Stimulated activated CD8-positive, alpha-beta memory T cell treated with anti-CD3 and anti-CD28 coated beads, Interleukin-7, amount 100 ng/mL, for 48 hours (primary cell): ENCODE data around the gene GRB10.
"Not testable (repeated sequence)": the region's sequence is repeated elsewhere in the genome, so short reads cannot be mapped to it uniquely, and the experiment has no call there.

Experiments
- DNase-seq, 2 donors: peaks; one replicate each; pipeline ENCODE4 v3.0.0-alpha.2; 2020; ENCODE audit warnings: low read depth in 1 of 2; ENCODE audit errors: extremely low read depth in 1 of 2

GRB10 gene

GRCh38 chr7:50590535-50590934 lies 192.2 kb downstream of the GRB10 start:
- no peak for DNase-seq

DNA sequence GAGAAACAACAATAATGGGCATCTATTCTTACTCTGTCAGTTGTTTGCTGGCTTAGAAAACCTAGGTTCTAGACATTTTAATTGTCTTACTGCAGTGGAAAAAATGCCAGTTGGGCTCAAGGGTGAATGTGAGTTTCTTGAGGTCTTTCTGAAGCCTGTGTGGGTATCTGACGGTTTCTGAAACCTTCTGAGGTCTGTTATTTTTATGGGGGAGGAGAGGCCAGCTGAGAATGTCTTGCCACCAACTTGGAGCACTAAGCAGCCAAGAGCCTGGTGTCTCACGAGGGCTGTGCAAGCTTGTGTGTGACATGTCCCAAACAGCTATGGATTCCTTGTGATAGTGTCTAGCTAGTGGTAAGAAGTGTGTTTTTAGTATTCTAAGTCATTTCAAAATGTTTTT lies 193.3 kb downstream of the GRB10 start:
- no peak for DNase-seq

DNA sequence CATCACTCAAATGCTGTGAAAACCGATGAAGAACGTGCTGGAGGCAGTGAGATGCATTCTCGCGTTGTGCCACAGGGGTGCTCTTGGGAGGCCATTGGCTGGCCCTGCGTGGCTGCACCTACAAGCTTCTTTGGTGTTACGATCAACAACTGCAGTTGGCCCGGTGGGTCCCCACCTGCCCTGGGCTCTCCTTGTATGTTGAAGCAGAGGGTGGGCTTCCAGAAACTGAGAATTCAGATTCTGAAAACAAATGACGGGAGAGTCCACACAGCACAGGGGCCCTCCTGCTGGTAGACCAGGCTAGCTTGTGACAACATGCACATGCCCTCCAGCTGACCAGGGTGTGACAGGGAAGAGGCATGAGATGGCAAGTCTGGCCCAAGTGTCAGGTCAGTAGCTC lies 193.8 kb downstream of the GRB10 start:
- DNase-seq = no peak

DNA sequence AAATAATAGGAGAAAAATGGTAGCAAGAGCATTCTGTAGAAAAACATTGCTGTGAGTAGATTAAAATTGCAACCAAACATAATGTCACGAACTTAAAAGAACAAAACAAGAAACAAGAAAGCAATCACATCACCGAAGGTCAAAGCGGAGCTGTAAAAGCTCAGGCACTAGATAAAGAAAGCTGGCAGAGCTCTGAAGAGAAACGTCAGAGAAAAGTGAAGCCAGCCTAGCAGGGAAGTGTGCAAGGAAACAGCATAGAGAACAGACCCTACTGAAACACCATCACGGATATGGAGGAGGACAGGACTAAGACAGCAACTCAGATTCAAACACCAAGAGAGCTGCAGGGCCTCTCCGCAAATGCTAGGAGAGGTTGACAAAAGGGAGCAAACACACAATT lies 195.0 kb downstream of the GRB10 start:
- DNase-seq = no peak

GRCh38 chr7:50584793-50585408 lies 197.8 kb downstream of the GRB10 start:
- DNase-seq = no peak

GRCh38 chr7:50584386-50584785 lies 198.3 kb downstream of the GRB10 start:
- no peak for DNase-seq

DNA sequence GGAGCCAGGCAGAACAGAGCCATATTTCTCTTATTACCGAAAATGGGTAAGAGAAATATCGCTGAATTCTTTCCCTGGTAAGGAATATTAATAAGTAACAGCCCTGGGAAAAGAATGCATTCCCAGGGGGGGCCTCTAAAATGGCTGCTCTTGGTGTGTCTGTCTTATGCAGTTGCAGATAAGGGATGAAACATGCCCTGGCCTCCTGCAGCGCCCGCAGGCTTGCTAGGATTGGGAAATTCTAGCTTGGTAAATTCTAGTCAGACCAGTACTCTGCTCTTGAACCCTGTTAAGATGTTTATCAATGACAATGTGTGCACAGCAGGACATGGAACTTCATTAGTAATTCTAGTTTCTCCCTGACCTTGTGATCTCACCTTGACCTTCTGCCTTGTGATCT lies 199.4 kb downstream of the GRB10 start:
- not testable (repeated sequence) for DNase-seq

GRCh38 chr7:50582271-50582670 lies 200.4 kb downstream of the GRB10 start:
- DNase-seq = not testable (repeated sequence)

- not testable (repeated sequence) for DNase-seq
These were observed 202.0 kb downstream of the GRB10 start for GRCh38 chr7:50580666-50581065.

GRCh38 chr7:50580057-50580456 lies 202.6 kb downstream of the GRB10 start:
- no peak for DNase-seq

GRCh38 chr7:50578105-50578504 lies 204.6 kb downstream of the GRB10 start:
- not testable (repeated sequence) for DNase-seq

GRCh38 chr7:50577569-50577968 lies 205.1 kb downstream of the GRB10 start:
- DNase-seq = no peak

- not testable (repeated sequence) for DNase-seq
These were observed 206.3 kb downstream of the GRB10 start for GRCh38 chr7:50576388-50576787.

- DNase-seq = no peak
These were observed 214.9 kb downstream of the GRB10 start for GRCh38 chr7:50567715-50568261.

- DNase-seq = no peak
These were observed 216.7 kb downstream of the GRB10 start for GRCh38 chr7:50565977-50566376.

DNA sequence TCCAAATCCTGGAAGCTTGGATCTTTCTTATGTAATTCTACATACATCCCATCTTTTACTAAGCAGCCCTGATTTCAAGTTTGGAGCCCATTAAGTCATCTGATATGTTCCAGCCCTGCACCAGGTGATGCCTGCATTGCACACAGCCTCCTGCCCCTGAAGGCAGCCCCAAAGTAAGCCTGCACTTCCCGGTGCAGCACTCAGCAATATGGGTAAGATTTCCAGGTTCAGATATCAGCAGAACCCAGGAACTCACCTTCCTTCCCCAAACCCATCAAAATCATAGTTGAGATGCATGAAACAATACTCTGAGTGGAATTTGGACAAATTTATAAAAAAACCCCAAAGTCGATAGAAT lies 217.2 kb downstream of the GRB10 start:
- no peak for DNase-seq

- DNase-seq = no peak
These were observed 217.8 kb downstream of the GRB10 start, which contains the start of gene DDC for GRCh38 chr7:50564640-50565558. Gene DDC (minus strand): TSS chr7:50565405. CDS start chr7:50544085, 21,320 bp downstream.

DNA sequence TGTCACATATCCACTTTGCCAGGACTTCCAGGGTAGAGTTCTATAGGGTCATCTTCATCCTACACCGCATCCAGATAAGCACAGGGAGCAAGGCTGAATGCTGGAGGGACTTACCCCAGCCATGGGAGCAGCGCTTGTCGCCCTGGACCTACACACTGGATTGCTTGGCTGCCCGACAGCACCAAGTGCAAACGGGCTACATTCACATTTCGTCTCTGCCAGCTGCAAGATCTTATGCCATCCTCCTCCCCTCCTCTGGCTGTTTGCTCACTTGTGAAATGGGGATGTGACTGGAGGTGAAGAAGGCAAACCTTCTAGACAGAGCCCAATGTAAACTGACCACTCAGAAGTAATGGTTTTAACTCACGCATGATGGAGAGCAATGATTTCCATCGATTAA lies 218.5 kb downstream of the GRB10 start:
- no peak for DNase-seq

DNA sequence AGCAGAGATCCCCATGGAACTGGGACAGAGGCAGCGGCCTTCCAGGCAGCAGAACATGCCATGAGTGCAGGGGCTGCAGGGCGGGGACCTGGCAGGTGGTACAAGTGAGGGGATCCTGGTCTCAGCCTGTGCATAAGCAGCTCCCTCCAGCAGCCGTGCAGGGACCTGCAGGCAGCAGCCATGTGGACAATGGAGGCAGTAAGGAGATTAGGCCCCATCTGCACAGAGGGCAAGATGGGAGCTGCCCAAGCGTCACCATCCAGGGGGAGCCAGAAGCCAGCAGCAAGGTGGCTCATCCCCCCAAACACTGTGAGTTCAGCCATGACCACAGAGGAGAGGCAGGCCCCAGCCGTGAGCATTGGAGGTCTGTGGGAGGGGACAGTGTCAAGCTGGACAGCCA lies 220.6 kb downstream of the GRB10 start:
- no peak for DNase-seq

DNA sequence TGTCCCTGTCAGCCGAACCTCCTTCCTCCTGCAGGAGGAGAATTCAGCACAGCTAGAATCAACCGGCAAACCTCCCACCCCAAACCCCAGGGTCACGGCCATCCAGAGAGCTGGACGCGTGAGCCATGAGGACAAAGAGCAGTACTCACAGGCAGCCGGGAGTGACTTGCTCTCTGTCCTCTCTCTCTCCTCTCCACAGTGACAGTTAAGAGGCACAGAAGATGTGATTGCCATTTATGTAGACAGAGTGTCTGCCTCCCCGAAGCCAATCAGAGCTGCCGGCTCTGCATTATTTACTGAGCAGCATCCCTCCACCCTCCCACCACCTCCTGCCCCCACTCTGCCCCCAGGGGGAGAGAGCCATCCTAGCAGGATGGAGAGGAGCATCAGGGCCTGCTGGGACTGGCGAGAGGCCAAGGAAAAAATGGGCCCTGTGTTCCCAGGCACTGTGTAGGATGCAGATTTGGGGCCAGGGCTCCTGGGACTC lies 221.8 kb downstream of the GRB10 start:
- DNase-seq = no peak

GRCh38 chr7:50559881-50560280 lies 222.8 kb downstream of the GRB10 start:
- DNase-seq = no peak
